ENCODE results near the gene TACC2.

GRCh38 chr10:122251459-122252255 is 262.7 kb downstream of the TACC2 start:
- no peak for TF ChIP-seq POLR2A (IDR thresholded peaks at IDR 0.05)
- no peak for TF ChIP-seq CTCF (IDR thresholded peaks at IDR 0.05)
- no peak for TF ChIP-seq EP300 (IDR thresholded peaks at IDR 0.05)

Measured in tibial nerve (tissue), 4 donors.